ENCODE measurements around the gene BOC. TPM values are rescaled to one million over a fixed set of nuclear protein-coding genes. Genes with fewer than 3 reads are reported as not detected.

Gene BOC
- total and polyA plus RNA-seq, 2 of the 4 experiments (the other 2 are of a cell fraction) = 6.8 to 15.2 TPM

DNA sequence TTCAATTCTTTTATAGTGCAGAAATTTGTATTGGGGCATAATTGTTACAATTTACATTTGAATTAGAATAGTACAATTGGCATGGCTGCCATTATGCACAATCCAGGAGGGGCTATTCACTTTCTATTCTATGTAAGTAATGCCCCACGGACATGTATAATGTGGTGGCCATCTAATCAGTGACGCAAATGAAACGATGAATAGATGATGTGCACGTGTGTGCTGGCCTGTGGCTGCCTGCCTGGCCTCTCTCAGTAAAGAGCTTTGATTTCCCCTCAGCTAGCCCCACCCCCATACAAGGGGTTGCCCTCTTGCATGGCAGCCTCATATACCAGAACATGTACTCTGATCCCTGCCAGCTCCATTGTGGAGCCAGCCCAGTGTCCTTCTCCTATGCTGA, 86.5 kb downstream of the BOC start:
- Histone ChIP-seq H3K36me3 (ENCODE audit: control insufficient read depth, insufficient read depth, low read length) (no peaks in the 10 kb centered on the region), H4K20me1 (ENCODE audit: insufficient read depth, low read length) (no peaks in the 10 kb centered on the region), H2AK5ac (ENCODE audit: low read depth, low read length) (no peak overlapping the region), H4K5ac (ENCODE audit: low read depth, low read length) (no peak overlapping the region), H3K18ac (ENCODE audit: low read depth, low read length) (no peak overlapping the region), H3K4me2 (ENCODE audit: low read depth, low read length) (no peak overlapping the region), H3K23ac (ENCODE audit: low read depth, low read length) (no peak overlapping the region), H4K91ac (ENCODE audit: insufficient read depth, low read depth, low read length) (no peak overlapping the region), H3K14ac (replicated peaks; ENCODE audit: low read depth, low read length) (no peak overlapping the region), H3K4me1 (ENCODE audit: control insufficient read depth, insufficient read depth, low read length) (no peaks in the 10 kb centered on the region), H3K4me3 (ENCODE audit: insufficient read depth, low read depth, low read length) (no peak overlapping the region), H3K4ac (ENCODE audit: low read depth, low read length) (no peak overlapping the region), H2BK15ac (ENCODE audit: low read depth, low read length) (no peak overlapping the region), H4K8ac (ENCODE audit: low read depth in 2 of 2, low read length in 2 of 2) (no peak overlapping the region), H2BK120ac (ENCODE audit: low read depth, low read length) (no peak overlapping the region), H3K9ac (ENCODE audit: low read depth, low read length) (no peak overlapping the region), H3K27ac (ENCODE audit: insufficient read depth, low read length) (no peak overlapping the region), H2BK20ac (ENCODE audit: low read depth, low read length) (no peak overlapping the region), H3K9me3 (ENCODE audit: control insufficient read depth, insufficient read depth, low read length) (no peaks in the 10 kb centered on the region), H3K79me1 (ENCODE audit: low read depth in 1 of 2, low read length in 2 of 2) (no peaks in the 10 kb centered on the region), H2BK5ac (ENCODE audit: low read depth, low read length, poor library complexity, severe bottlenecking) (no peak overlapping the region), H3K27me3 (ENCODE audit: control insufficient read depth, insufficient read depth, low read length) (peaks cover 3% of the 10 kb centered on the region; the same call in 1 of the 2 replicates), H3K9me1 (ENCODE audit: insufficient read depth, low read length) (no peaks in the 10 kb centered on the region), H2AFZ (replicated peaks; ENCODE audit: low read length, poor library complexity) (no peak overlapping the region), H2AK9ac (replicated peaks; ENCODE audit: low read depth, low read length, poor library complexity) (no peak overlapping the region), H3K56ac (ENCODE audit: extremely low read depth, insufficient read depth, low read length) (no peak overlapping the region)
- TF ChIP-seq SMC3 (IDR thresholded peaks at IDR 0.05; ENCODE audit: low read depth, low read length) (no peak), MAFK (IDR thresholded peaks at IDR 0.05; ENCODE audit: low read depth, low read length) (no peak), NFE2L2 (IDR thresholded peaks at IDR 0.05; ENCODE audit: low read depth, low read length) (no peak), BHLHE40 (IDR thresholded peaks at IDR 0.05; ENCODE audit: low read depth, low read length) (no peak), CEBPB (IDR thresholded peaks at IDR 0.05; ENCODE audit: low read depth, low read length) (no peak)
- TF ChIP-seq, protein P1, sequence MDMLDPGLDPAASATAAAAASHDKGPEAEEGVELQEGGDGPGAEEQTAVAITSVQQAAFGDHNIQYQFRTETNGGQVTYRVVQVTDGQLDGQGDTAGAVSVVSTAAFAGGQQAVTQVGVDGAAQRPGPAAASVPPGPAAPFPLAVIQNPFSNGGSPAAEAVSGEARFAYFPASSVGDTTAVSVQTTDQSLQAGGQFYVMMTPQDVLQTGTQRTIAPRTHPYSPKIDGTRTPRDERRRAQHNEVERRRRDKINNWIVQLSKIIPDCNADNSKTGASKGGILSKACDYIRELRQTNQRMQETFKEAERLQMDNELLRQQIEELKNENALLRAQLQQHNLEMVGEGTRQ (IDR thresholded peaks at IDR 0.05; ENCODE audit: low read depth, low read length) = no peak
- TF ChIP-seq, protein P2, sequence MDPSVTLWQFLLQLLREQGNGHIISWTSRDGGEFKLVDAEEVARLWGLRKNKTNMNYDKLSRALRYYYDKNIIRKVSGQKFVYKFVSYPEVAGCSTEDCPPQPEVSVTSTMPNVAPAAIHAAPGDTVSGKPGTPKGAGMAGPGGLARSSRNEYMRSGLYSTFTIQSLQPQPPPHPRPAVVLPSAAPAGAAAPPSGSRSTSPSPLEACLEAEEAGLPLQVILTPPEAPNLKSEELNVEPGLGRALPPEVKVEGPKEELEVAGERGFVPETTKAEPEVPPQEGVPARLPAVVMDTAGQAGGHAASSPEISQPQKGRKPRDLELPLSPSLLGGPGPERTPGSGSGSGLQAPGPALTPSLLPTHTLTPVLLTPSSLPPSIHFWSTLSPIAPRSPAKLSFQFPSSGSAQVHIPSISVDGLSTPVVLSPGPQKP (IDR thresholded peaks at IDR 0.05; ENCODE audit: borderline replicate concordance, low read depth, low read length) = no peak
- no peak for ATAC-seq (ENCODE audit: low read depth)
- intact Hi-C loops (cut with micrococcal nuclease) = no loop called here
- BruUV-seq (replicated peaks) = no TSS peak
- ChIA-PET POLR2A (ENCODE audit: unreplicated experiment) (no interaction called here), CTCF (interaction anchor here (1.4 kb wide), 1 partner anchor 264 kb away, joined by 3 read pairs; no protein-coding TSS in a partner anchor)
- dilution Hi-C loops (cut with HindIII; ENCODE audit: low sequenced_read_pairs, unreplicated experiment) = no loop called here
- no peak for DNase-seq
- in situ Hi-C loops (cut with MboI; ENCODE audit: low sequenced_read_pairs) = loop anchor here (25.0 kb wide), 1 partner anchor 661 kb away; the partner anchor contains the start of gene CCDC80
- no CpG with 5 or more reads among the region's 4 CpGs for WGBS, 2 experiments (ENCODE audit: extremely low coverage in 2 of 2, insufficient read length in 1 of 2)
